GM21737 (cell line): ENCODE data around the gene KTI12.
"Not testable (repeated sequence)": the region's sequence is repeated elsewhere in the genome, so short reads cannot be mapped to it uniquely, and the experiment has no call there.

Source experiments
- ATAC-seq: cut with Tn5 transposase; IDR thresholded peaks from one replicate; pipeline ENCODE4 v1.9.1; 2021; ENCODE audit warnings: mild to moderate bottlenecking, moderate library complexity; ENCODE audit not compliant: unreplicated experiment

Gene KTI12

DNA sequence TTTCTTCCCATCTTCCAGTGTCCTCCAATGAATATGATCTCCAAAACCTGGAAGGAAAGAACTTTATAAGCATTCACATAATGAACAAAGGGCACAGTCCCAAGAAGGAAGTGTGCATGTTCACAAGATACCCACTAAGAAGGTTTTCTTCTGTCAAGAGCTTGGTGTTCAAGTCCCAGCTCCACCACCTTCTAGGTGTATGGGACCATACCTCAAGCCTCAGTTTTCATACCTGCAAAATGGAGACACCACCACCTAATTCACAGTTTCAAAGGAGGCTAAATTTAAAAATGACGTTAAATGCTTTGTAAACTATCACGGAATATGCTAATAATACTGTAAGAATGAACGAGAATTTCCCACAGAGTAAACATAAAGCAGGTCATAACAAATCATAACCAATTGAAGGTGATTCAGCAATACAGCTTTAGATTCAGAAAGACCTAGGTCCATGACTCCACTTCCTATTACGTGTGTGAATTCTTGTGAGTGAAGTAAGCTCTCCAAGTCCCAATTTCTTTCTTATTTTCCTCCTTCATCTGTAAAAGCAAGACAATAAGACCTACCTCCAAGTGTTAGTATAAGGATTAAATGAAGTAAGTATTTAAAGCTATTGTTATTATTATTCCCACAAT is 8.1 kb upstream of the KTI12 start:
- no peak for ATAC-seq

DNA sequence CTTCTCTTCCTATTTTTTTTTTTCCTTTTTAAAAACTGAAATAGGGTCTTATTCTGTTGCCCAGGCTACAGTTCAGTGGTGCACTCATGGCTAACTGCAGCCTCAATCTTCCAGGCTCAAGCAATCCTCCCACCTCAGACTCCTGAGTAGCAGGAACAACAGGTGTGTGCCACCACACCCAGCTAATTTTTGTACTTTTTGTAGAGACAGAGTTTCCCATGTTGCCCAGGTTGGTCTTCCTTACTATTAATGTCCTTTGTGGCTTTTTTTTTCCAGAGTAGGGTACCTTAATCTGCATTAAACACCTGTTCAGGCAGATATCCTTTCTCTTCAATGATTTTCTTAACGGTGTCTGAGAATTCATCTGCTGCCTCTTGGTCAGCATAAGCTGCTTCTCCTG is 4.3 kb upstream of the KTI12 start:
- no peak for ATAC-seq

DNA sequence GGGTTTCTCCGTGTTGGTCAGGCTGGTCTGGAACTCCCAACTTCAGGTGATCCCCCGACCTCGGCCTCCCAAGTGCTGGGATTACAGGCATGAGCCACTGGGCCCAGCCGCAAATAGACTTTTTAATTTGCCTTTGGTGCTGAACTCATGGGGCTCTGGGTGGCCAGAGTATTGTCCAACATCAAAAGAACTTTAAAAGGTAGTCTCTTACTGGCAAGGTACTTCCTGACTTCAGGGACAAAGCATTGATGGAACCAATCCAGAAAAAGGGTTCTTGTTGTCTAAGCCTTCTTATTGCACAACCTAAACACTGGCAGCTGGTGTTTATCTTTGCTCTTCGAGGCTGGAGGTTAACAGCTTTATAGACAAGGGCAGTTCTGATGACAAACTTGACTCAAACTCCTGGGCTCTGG is 3.8 kb upstream of the KTI12 start:
- ATAC-seq, result no peak

DNA sequence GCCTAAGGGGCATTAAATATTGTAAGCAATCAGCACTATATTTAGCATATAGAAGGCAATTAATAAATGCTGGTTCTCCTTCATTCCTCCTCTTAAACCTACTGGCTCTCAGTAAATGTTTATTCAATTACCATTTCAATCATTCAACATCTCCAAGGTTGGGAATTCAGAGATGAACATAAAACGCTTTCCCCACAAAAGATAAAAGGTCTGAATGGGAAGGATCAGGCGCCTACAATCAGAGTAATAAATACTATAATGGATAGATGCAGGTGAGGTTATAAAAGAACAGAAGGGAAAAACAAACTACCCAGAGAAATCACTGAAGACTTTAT is 407 bp upstream of the KTI12 start:
- no peak for ATAC-seq

DNA sequence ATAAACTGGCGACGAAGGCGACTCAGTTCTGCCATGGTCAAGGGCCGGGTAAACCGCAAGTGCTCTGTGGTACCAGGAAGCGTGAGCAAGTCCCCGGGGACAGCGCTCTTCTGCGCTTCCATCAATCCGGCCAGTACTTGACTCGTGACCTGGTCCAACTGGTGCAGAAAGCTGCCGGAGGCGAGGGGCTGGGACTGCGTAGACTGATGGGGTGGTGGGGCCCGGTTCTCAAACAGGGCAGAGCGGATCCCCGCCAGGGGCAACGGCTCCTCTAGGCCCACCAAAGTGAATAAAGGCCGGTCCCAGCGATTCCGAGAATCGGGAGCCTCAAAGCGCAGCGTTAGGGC is 852 bp downstream of the KTI12 start:
- ATAC-seq, result peak; percentile 34

DNA sequence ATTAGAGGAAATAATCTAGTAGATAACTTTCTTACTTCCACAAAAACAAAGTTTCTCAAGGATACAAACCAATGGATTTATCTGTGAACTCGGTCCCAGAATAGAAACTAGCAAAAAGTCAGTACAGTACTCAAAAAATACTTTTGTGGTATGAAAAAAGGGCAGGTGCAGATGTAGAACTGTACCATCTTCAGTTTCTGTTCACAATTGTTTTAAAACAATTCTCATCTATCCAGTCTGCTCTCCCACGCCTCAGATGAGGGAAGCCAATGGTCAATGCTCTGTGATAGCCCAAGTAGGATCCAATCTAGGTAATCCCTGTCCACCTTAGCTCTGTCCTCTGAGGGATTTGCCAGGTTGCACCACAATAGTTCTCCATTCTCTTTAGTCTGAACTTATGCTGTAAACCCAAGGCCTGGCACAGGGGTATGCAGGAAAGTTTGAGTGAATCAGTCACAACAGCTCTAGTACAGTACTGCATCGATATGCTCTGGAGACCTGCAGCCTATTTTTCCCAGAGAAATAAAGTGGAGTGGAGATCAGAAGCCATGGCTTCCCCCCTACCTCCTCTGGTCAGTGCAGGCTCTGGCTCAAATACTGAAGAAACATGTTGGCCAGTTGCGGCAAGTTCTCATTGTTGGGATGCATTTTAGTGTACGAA is 1.4 kb downstream of the KTI12 start:
- ATAC-seq, result peak; percentile 23

DNA sequence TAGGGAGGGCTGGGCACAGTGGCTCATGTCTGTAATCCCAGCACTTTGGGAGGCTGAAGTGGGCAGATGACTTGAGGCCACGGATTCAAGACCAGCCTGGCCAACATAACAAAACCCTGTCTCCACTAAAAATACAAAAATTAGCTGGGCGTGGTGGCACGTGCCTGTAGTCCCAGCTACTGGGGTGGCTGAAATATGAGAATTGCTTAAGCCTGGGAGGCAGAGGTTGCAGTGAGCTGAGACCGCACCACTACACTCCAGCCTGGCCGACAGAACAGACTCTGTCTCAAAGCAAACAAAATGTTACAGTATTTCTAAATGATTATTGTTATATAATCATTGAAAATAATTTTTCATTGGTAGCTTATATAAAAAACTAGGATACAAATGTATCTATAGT is 4.8 kb downstream of the KTI12 start:
- not testable (repeated sequence) for ATAC-seq

DNA sequence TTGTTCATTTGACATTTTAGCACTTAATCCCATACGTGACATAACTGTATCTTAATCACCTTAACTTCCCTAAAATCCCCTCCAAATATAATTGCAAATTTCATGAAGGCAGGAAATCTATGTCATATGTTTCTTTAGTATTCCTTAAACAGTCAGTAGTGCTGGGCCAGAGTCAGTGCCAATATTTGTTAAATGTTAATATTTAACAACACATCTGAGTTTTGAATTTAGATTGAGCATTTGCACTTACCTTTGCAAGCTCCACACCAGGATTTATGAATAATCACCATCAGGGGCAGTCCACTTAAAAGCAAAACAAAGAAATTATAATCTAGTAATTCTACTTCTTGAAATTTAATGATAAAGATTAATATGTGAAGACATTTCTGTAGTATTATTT is 5.3 kb downstream of the KTI12 start:
- ATAC-seq, result no peak

DNA sequence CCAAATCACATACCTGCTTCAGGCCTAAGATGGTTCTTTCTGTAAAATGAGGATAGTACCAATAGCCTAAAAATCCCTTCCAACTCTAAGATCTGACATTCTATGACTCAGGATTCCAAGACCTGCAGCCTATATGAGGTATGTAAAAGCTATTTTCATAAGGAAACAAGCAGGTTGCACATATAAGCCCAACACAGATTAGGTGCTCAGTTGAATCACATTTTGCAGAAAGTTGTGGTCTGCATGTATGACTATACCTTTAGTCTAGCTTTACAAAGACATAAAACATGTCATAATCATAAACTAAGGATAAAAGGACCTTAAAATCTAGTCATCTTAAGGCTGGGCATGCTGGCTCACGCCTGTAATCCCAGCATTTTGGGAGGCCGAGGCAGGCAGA is 7.3 kb downstream of the KTI12 start:
- no peak for ATAC-seq

DNA sequence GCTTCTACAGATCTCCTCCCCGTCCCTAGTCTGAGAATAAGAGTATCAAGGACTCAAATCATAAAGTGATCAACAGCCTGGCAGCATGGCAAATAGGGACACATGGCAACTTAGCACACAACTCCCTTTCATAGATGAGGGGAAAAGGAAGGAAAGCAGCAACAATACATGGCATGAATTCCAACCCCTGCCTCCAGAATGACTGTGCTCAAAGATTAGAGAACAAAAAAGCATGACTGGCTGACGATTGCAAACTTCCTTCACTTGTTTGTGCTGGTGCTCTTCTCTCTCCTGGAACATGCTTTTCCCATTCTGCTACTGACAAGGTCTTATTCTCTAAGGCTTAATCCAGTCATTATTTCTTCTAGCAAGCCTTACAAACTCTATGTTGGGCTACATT is 11.5 kb downstream of the KTI12 start:
- no peak for ATAC-seq

DNA sequence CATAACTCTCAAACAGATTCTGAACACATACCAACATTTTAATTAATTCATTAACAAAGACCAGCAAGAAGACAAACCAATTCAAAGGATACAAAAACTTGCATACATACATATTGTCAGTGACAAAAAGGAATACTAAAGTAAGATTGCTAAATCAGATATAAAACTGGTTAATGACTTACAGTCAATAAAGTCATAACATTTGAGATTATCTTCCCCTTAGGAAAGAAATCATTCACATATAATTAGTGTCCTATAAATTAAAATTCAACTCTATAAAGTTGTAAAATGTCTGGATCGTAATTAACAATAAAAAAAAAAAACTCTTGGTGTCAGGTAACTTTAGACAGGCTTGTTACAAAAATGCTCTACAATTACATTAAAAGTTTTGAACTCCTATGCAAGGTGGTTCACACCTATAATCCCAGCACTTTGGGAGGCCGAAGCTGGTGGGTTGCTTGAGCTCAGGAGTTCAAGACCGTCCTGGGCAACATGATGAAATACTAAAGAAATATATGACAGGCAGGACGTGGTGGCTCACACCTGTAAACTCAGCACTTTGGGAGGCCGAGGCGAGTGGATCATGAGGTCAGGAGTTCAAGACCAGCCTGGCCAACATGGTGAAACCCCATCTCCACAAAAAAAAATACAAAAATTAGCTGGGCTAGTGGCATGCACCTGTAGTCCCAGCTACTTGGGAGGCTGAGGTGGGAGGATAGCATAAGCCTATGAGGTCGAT is 25.4 kb downstream of the KTI12 start:
- no peak for ATAC-seq

DNA sequence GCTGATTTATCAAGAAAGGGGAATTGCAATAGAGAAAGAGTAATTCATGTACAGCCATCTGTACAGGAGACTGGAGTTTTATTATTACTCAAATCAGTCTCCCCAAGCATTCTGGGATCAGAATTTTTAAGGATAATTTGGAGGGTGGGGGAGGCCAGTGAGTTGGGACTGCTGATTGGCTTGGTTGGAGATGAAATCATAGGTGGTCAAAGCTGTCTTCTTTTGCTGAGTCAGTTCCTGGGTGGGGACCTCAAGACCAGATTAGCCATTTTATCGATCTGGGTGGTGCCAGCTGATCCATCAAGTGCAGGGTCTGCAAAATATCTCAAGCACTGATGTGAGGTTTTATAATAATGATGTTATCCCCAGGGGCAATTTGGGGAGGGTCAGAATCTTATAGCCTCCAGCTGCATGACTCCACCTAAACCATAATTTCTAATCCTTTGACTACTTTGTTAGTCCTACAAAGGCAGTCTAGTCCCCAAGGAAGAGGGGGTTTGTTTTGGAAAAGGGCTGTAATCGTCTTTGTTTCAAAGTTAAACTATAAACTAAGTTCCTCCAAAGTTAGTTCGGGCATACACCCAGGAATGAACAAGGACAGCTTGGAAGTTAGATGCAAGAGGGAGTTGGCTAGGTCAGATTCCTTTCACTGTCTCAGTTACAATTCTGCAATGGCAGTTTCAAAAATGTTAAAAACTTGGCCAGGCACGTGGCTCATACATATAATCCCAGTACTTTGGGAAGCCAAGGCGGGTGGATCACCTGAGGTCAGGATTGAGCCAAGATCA is 26.2 kb downstream of the KTI12 start:
- ATAC-seq, result no peak

DNA sequence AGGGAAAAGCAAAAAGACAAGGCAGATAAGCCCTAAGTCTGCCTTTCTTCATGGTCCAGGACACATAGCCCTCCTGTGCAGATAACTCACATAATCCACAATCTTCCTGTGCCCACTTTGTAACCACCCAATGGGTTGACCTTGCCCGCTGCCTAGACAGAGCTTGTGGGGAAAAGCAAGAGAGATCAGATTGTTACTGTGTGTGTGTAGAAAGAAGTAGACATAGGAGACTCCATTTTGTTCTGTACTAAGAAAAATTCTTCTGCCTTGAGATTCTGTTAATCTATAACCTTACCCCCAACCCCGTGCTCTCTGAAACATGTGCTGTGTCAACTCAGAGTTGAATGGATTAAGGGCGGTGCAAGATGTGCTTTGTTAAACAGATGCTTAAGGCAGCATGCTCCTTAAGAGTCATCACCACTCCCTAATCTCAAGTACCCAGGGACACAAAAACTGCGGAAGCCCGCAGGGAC is 27.5 kb downstream of the KTI12 start:
- ATAC-seq, result not testable (repeated sequence)

DNA sequence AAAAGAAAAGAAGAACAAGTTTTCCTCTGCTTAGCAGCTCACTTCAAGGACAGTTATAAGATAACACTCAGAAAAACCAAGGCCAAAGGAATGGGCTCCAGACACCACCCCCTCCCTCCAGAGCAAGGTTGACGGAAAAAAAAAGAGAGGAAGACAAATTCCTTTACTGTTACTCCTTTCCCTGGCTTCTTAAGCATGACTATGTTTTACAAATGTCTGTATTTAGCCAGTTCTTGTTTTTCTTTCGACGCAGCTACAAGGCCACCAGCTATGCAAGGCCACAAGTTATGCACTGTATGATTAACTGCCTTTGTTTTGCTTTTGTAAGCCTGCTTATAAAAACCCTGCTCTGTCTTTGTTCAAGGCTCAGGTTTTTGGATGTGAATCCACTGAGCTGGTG is 28.1 kb downstream of the KTI12 start:
- not testable (repeated sequence) for ATAC-seq

DNA sequence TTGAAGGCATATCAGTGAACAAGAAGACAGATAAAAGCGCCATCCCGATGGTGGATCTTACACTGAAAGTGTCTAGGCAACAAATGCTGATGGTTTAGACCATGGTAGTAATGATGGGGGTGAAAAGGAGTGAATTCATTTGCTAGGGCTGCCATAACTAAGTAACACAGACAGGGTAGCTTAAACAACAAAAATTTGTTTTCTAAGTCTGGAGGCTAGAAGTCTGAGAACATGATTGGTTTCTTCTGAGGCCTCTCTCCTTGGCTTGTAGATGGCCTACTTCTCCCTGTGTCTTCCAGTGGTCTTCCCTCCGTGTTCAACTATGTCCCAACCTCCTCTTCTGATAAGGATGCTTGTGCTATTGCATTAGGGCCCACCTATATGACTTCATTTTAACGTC is 29.7 kb downstream of the KTI12 start:
- ATAC-seq, result no peak

DNA sequence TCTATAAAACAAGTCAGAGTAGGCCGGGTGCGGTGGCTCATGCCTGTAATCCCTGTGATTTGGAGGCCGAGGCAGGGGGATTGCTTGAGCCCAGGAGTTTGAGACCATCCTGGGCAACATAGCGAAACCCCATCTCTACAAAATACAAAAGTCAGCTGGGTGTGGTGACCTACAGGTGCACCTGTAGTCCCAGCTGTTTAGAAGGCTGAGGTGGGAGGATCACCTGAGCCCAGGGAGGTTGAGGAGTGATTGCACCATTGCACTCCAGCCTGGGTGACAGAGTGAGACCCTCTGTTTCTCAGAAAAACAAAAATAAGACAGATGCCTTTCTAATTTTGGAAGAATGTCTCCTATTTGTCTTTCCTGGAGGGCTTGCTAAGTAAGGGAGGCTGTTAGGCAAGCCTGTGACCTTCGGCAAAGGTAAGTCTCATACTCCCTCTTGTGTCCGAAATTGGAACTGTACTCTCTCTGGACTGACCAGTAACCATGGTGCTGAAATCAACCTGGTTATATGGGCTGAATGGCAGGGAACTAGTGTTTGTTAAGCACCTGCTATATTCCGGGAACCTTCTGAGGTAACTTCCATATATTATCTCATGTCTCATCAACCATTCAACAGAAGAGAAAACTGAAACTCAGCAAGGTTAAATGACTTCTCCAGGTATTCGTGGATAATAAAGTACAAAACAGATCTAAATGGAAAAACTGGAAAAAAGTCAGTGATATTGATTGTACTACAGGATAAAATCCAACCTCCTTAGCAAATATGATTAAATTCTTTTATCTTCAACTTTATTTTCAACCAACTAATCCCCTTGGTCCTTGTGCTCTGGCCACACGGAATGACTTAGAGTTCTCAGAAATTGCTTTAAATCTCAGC is 31.3 kb downstream of the KTI12 start:
- ATAC-seq, result peak; percentile 86

DNA sequence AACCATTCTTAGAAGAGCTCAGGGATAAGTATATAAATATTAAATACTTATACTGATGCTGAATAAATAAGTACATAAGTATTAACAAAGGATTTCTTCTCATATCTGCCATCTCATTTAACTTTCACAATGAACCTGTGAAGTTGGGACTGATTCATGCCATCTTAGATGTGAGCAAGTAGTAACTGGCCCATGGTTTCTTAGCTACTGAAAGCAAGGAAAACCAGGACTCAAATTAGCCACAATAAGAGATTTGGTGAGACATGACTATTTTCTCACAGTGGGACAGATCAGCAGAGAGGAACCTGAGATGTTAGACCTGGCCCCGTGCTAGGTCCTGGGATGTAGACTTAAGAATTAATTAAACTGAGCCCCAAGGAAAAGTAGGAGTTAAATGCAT is 34.9 kb downstream of the KTI12 start:
- no peak for ATAC-seq

DNA sequence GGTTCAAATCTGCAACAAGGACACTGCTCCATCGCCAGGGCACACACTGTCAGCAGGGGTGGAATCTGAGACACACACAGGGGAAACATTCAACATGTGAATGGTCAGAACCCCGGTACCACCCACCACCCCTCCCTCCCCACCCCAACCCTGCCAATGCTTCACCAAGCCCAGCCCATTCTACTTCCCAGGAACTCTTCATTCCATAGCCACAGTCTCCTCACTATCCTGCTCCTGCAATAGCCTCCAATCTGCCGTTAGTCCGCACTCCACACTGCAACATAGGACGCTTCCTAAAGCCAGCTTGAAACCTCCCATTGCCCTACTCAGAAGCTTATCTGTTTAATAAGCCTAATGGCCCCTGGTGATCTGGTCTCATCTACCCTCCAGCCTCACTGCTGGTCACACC is 35.6 kb downstream of the KTI12 start:
- no peak for ATAC-seq

DNA sequence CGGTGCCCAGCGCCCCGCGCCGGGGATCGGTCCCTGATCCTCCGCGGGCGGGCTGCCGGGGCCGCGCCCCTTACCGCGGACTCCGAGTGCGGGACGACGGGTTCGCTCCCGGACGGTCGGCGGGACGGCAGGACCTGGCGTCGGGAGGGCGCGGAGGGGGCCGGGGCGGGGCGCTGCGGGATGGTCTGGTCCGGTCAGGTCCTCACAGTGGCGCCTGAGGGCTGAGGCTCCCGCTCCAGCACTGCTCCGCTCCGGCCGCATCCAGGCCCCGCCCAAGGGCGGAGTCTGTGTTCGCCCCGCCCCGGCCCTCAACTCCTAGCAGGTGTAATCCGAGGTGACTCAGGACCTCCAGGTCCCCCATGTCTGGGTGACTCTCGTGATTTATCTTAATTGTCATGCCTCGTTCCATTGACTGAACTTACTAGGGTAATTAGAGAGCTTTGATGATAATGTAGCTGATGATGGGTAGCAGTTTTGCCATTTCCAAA is 43.1 kb downstream of the KTI12 start, which contains the start of gene RAB3B:
TSS of gene RAB3B (minus strand) at position 223 of the 488 bp plus-strand sequence. CDS start 13,583 bp downstream, outside the sequence.
- ATAC-seq, result peak; percentile 65
